Lung (tissue), 12 donors: ENCODE measurements around the gene IL11RA. TPM values are rescaled to one million over a fixed set of nuclear protein-coding genes. Genes with fewer than 3 reads are reported as not detected.
A peak's percentile ranks its signal among the peaks of the same experiment; 100 is the strongest.

Experiments
- ATAC-seq: fragments of 200-7000 bp; cut with Tn5 transposase; one replicate; pipeline ENCODE4 v1.9.1; 2020; ENCODE audit warnings: moderate number of reproducible peaks; ENCODE audit not compliant: insufficient read depth, low FRiP score
- DNase-seq, 3 donors: peaks; one replicate each; pipeline ENCODE4 v3.0.0-alpha.2; 2013 to 2017
- H3K27ac ChIP-seq, 2 donors: one replicate each; pipeline ENCODE4 v1.5.1; 2013; ENCODE audit warnings: mild to moderate bottlenecking in 2 of 2, moderate library complexity in 2 of 2, control low read depth in 1 of 2, inconsistent platforms in 1 of 2, low read depth in 1 of 2, low read length in 1 of 2
- H3K27me3 ChIP-seq, 3 donors: one replicate each; pipeline ENCODE4 v1.5.1; 2013; ENCODE audit warnings: low read length in 2 of 3; ENCODE audit not compliant: control insufficient read depth in 3 of 3, insufficient read depth in 3 of 3
- H3K36me3 ChIP-seq, 4 donors: one replicate each; pipeline ENCODE4 v1.5.1; 2013; ENCODE audit warnings: low read length in 4 of 4, mild to moderate bottlenecking in 1 of 4, moderate library complexity in 1 of 4; ENCODE audit not compliant: control insufficient read depth in 4 of 4, insufficient read depth in 4 of 4
- H3K4me1 ChIP-seq, 5 donors: one replicate each; pipeline ENCODE4 v1.5.1; 2013; ENCODE audit warnings: low read length in 5 of 5, mild to moderate bottlenecking in 2 of 5, moderate library complexity in 1 of 5; ENCODE audit not compliant: control insufficient read depth in 5 of 5, insufficient read depth in 5 of 5
- H3K4me3 ChIP-seq: one replicate; pipeline ENCODE4 v1.5.1; 2013; ENCODE audit warnings: mild to moderate bottlenecking, control low read depth, moderate library complexity
- H3K9ac ChIP-seq, 2 donors: one replicate each; pipeline ENCODE4 v1.5.1; 2013; ENCODE audit warnings: low read length in 2 of 2, control low read depth in 1 of 2; ENCODE audit not compliant: insufficient read depth in 1 of 2
- H3K9me3 ChIP-seq, 4 donors: one replicate each; pipeline ENCODE4 v1.5.1; 2013; ENCODE audit warnings: low read length in 3 of 4, mild to moderate bottlenecking in 1 of 4, moderate library complexity in 1 of 4; ENCODE audit not compliant: control insufficient read depth in 4 of 4, insufficient read depth in 3 of 4
- WGBS, 2 donors: extraction: QIAGEN DNeasy Blood & Tissue Kit; methylation state at CpG; one replicate each; pipeline ENCODE4 v1.1.7; 2013; 5-methylcytosine and 5-hydroxymethylcytosine counted together
- polyA plus RNA-seq, 2 donors: library from polyadenylated mRNA; stranded (reverse); fragments of 200-250 nt; gene quantifications; one replicate each; pipeline ENCODE4 v1.2.1, GENCODE V29; 2013
- total RNA-seq, 2 donors: library from RNA; depleted of rRNA in 1 of 2; stranded (reverse); fragments of >200 nt in 1 of 2; gene quantifications; one replicate each; pipeline ENCODE4 v1.2.1, GENCODE V29; 2014 to 2021
- TF ChIP-seq, protein P1 (sequence below): IDR thresholded peaks from 2 replicates; pipeline ENCODE4 v1.5.1; 2012; ENCODE audit warnings: mild to moderate bottlenecking; ENCODE audit errors: control extremely low read depth, extremely low read depth
- donor health status: control.
- donor health status: control.
- donor health status: Bipolar disorder and iron deficiency.
- donor health status: healthy.
- donor health status: DM: yes; HTN: yes; CAD: no.

The IL11RA gene
- total and polyA plus RNA-seq, 4 donors: 5.5 to 30.5 (median 12.6) TPM

DNA sequence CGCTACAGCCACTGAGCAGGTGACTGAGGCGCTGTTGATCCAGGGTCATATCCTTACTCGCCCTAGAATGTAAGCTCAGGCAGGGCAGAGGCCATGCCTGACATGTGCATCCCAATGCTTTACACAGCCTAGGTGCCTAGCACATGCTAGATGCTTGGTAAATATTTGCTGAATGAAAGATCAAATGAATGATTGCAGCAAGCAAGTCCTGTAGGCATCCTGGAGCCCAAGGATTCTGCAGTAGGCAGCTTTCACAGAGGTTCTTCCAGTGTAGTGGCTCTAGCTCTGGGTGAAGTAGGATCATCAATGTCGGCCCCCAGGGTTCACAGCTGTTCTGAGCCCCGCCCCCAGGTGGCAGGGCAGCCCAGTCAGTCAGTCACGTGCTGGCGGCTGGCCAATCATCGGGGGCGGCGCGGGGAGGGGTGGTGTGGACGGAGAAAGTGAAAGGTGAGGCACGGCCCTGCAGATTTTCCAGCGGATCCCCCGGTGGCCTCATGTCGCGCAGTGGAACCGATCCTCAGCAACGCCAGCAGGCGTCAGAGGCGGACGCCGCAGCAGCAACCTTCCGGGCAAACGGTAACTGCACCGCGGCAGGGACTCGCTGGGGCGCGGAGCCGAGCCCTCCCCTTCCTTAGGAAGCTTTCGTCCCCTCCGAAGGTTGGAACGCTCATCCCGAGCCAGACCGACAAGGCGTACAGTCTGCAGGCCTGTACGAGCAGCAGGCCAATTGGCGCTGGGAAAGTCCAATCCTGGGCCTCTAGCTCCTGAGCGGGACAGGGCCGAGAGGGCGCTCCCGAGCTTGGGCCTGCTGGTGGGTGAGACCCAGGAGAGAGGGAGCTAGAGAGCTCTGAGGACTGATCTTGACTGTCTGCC lies 5.5 kb upstream of the IL11RA start, which contains the start of gene GALT:
GALT (plus strand) TSS at position 465 of the 873 bp plus-strand sequence; CDS start at position 495, 30 bp downstream.
- H3K27ac ChIP-seq: peak within 1 kb of the TSS; percentile 81 to 83
- peak; percentile 92 to 94 (median 93) for DNase-seq
- WGBS, 2 donors: 5 to 7% methylated on average over 38 to 43 of the region's 43 CpGs

DNA sequence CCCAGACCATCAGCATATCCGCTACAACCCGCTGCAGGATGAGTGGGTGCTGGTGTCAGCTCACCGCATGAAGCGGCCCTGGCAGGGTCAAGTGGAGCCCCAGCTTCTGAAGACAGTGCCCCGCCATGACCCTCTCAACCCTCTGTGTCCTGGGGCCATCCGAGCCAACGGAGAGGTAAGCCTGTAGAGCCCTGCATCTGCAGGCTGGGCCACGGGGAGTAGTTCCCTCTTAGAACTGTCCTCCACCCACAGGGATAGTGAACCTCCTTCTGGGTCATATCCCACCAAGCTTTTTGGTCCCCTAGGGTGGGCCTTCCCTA lies 4.9 kb upstream of the IL11RA start:
- TF ChIP-seq, protein P1, sequence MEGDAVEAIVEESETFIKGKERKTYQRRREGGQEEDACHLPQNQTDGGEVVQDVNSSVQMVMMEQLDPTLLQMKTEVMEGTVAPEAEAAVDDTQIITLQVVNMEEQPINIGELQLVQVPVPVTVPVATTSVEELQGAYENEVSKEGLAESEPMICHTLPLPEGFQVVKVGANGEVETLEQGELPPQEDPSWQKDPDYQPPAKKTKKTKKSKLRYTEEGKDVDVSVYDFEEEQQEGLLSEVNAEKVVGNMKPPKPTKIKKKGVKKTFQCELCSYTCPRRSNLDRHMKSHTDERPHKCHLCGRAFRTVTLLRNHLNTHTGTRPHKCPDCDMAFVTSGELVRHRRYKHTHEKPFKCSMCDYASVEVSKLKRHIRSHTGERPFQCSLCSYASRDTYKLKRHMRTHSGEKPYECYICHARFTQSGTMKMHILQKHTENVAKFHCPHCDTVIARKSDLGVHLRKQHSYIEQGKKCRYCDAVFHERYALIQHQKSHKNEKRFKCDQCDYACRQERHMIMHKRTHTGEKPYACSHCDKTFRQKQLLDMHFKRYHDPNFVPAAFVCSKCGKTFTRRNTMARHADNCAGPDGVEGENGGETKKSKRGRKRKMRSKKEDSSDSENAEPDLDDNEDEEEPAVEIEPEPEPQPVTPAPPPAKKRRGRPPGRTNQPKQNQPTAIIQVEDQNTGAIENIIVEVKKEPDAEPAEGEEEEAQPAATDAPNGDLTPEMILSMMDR: no peak
- H3K4me1 ChIP-seq: peaks cover 0 to 35% (median 12%) of the 10 kb centered on the region in 5 donors
- no peaks in the 10 kb centered on the region for H3K9me3 ChIP-seq
- H3K27ac ChIP-seq: peak overlapping the region; percentile 81 to 83
- ATAC-seq (no peak), DNase-seq (no peak)
- peak overlapping the region; percentile 50 to 74 for H3K9ac ChIP-seq
- 0 to 2% methylated on average over 8 of the region's 8 CpGs for WGBS, 2 donors
- peaks cover 0 to 19% (median 16%) of the 10 kb centered on the region in 4 donors for H3K36me3 ChIP-seq
- H3K27me3 ChIP-seq: no peaks in the 10 kb centered on the region
- H3K4me3 ChIP-seq: peak overlapping the region; percentile 70

More for the DNA sequence above, 5.5 kb upstream of the IL11RA start, which contains the start of gene GALT:
- Histone ChIP-seq H3K4me1 (peaks cover 0 to 29% (median 10%) of the 10 kb centered on the region in 5 donors), H3K9me3 (no peaks in the 10 kb centered on the region), H3K36me3 (peaks cover 0 to 19% (median 16%) of the 10 kb centered on the region in 4 donors), H3K27me3 (no peaks in the 10 kb centered on the region), H3K9ac (peak within 1 kb of the TSS; percentile 50 to 74), H3K4me3 (peak within 1 kb of the TSS; percentile 70)
- peak; percentile 94 for ATAC-seq
- TF ChIP-seq, protein P1: peak; percentile 22

DNA sequence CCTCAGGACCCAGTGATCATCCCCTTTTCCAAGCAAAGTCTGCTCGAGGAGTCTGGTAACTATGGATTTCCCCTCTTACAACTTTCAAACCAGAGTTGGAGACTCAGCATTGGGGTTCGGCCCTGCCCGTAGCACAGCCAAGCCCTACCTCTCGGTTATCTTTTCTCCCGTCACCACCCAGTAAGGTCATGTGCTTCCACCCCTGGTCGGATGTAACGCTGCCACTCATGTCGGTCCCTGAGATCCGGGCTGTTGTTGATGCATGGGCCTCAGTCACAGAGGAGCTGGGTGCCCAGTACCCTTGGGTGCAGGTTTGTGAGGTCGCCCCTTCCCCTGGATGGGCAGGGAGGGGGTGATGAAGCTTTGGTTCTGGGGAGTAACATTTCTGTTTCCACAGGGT lies 4.3 kb upstream of the IL11RA start:
- Histone ChIP-seq H3K36me3 (peaks cover 0 to 19% (median 16%) of the 10 kb centered on the region in 4 donors), H3K4me3 (peak overlapping the region; percentile 70), H3K27ac (peak overlapping the region; percentile 81 to 83), H3K4me1 (peaks cover 0 to 41% (median 17%) of the 10 kb centered on the region in 5 donors), H3K9ac (peak overlapping the region; percentile 50 to 74), H3K27me3 (no peaks in the 10 kb centered on the region), H3K9me3 (no peaks in the 10 kb centered on the region)
- TF ChIP-seq, protein P1: no peak
- 59 to 73% methylated on average over 10 of the region's 10 CpGs for WGBS, 2 donors
- ATAC-seq: no peak
- no peak for DNase-seq
